ENCODE data around the gene AFF2. TPM values are rescaled to one million over a fixed set of nuclear protein-coding genes. Genes with fewer than 3 reads are reported as not detected.

AFF2 gene
- polyA plus RNA-seq, 1 experiment = not detected

DNA sequence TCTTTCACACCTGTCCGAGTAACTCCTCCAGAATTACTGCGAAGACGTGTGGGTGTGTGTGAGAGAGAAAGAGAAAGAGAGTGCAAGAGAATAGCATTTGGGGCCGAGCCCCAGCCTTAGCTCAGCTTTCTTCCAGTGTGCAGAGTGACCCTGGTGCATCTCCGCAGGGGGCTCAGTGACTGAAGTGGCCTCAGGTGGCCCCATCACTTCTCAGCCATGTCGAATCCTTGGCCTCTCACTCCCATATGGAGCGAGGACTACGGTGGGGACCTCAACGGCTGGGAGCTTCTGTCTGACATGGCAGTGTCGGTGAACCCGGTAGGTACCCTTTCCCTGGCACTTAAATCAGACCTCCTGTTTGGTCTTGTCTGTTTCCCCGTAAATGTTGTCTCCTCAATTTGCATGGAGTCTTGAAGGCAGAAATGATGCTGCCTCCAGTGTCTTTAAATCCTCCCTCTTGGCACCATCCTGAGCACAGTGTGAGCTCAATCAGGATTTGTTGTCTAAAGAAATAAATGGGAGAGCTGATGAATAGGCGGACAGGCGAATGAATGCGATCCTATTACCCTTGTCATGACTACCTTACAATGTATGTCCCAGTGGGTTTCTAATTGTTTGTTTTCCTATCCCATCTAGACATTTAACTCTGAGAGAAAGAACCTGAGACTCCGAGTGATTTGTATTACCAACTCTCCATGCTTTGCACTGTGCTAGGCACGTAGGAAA is 305.9 kb downstream of the AFF2 start:
- TF ChIP-seq, protein P1, sequence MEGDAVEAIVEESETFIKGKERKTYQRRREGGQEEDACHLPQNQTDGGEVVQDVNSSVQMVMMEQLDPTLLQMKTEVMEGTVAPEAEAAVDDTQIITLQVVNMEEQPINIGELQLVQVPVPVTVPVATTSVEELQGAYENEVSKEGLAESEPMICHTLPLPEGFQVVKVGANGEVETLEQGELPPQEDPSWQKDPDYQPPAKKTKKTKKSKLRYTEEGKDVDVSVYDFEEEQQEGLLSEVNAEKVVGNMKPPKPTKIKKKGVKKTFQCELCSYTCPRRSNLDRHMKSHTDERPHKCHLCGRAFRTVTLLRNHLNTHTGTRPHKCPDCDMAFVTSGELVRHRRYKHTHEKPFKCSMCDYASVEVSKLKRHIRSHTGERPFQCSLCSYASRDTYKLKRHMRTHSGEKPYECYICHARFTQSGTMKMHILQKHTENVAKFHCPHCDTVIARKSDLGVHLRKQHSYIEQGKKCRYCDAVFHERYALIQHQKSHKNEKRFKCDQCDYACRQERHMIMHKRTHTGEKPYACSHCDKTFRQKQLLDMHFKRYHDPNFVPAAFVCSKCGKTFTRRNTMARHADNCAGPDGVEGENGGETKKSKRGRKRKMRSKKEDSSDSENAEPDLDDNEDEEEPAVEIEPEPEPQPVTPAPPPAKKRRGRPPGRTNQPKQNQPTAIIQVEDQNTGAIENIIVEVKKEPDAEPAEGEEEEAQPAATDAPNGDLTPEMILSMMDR (IDR thresholded peaks at IDR 0.05; ENCODE audit: insufficient read depth, low read depth, low read length) = no peak
- no peaks in the 10 kb centered on the region for H3K27me3 ChIP-seq (ENCODE audit: control insufficient read depth, insufficient read depth, low read length)
- DNase-seq (ENCODE audit: low read depth) = no peak
- no peaks in the 10 kb centered on the region for H3K36me3 ChIP-seq (ENCODE audit: control insufficient read depth, insufficient read depth, low read length)
- ChIA-PET POLR2A (no interaction called here), CTCF (no interaction called here)
- no peak overlapping the region for H3K4me3 ChIP-seq (ENCODE audit: low read depth, low read length)

DNA sequence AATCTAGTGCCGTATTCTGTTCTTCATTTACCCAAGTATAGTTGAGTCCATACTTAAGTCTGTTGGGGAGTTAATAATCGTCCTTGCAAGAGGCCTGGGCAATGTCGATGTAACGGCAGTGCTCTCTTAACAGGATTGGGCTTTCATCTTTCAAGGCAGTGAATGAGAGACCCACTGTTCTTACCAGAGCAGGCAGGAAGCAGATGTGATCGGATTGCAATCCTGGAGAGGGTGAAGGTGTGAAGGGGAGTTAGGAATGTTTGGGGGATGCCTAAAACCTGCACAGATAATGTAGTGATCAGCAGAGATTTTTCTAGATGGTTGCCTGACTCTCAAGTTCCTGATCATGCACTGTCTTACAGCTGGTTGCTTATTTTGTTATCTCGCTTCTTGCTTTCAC is 308.4 kb downstream of the AFF2 start:
- TF ChIP-seq, protein P1 (IDR thresholded peaks at IDR 0.05; ENCODE audit: insufficient read depth, low read depth, low read length) = no peak
- Histone ChIP-seq H3K27me3 (ENCODE audit: control insufficient read depth, insufficient read depth, low read length) (no peaks in the 10 kb centered on the region), H3K4me3 (ENCODE audit: low read depth, low read length) (no peak overlapping the region), H3K36me3 (ENCODE audit: control insufficient read depth, insufficient read depth, low read length) (no peaks in the 10 kb centered on the region)
- ChIA-PET CTCF (no interaction called here), POLR2A (no interaction called here)
- DNase-seq (ENCODE audit: low read depth) = no peak

GRCh38 chrX:148811236-148811635 is 310.8 kb downstream of the AFF2 start:
- Histone ChIP-seq H3K36me3 (ENCODE audit: control insufficient read depth, insufficient read depth, low read length) (no peaks in the 10 kb centered on the region), H3K27me3 (ENCODE audit: control insufficient read depth, insufficient read depth, low read length) (no peaks in the 10 kb centered on the region), H3K4me3 (ENCODE audit: low read depth, low read length) (no peak overlapping the region)
- ChIA-PET POLR2A (no interaction called here), CTCF (no interaction called here)
- no peak for DNase-seq (ENCODE audit: low read depth)
- TF ChIP-seq, protein P1 (IDR thresholded peaks at IDR 0.05; ENCODE audit: insufficient read depth, low read depth, low read length) = no peak

DNA sequence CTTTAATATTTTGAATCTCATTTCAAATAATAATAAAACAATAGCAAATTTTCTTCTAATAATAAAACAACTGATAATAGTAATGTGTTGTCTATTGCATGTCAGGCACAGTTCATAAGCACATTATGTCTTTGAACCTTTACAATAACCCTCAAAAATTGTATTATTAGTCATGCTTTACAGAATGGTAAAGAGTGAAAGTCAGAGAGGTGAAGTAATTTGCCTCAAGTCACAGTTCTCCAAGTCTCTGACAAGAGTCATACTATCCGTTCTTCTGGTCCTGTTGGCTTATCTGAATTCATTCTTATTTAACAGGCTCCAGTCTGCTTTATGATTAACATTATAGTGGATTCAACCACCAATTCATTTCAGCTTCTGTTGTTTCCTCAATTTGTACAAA is 313.0 kb downstream of the AFF2 start:
- no peaks in the 10 kb centered on the region for H3K27me3 ChIP-seq (ENCODE audit: control insufficient read depth, insufficient read depth, low read length)
- TF ChIP-seq, protein P1 (IDR thresholded peaks at IDR 0.05; ENCODE audit: insufficient read depth, low read depth, low read length) = no peak
- no peak overlapping the region for H3K4me3 ChIP-seq (ENCODE audit: low read depth, low read length)
- POLR2A ChIA-PET = no interaction called here
- no peak for DNase-seq (ENCODE audit: low read depth)
- CTCF ChIA-PET = no interaction called here
- H3K36me3 ChIP-seq (ENCODE audit: control insufficient read depth, insufficient read depth, low read length) = no peaks in the 10 kb centered on the region

- TF ChIP-seq, protein P1 (IDR thresholded peaks at IDR 0.05; ENCODE audit: insufficient read depth, low read depth, low read length) = no peak
- ChIA-PET POLR2A (no interaction called here), CTCF (no interaction called here)
- Histone ChIP-seq H3K36me3 (ENCODE audit: control insufficient read depth, insufficient read depth, low read length) (no peaks in the 10 kb centered on the region), H3K4me3 (ENCODE audit: low read depth, low read length) (no peak overlapping the region), H3K27me3 (ENCODE audit: control insufficient read depth, insufficient read depth, low read length) (no peaks in the 10 kb centered on the region)
- DNase-seq (ENCODE audit: low read depth) = no peak
Measured at GRCh38 chrX:148813967-148814366, 313.6 kb downstream of the AFF2 start.
